HepG2 (cell line): Measurements from ENCODE around the gene SLC22A23. TPM values are rescaled to one million over a fixed set of nuclear protein-coding genes. Genes with fewer than 3 reads are reported as not detected.

Source experiments
- CENPT ChIP-seq: sonication (generic); formaldehyde crosslinking; IDR thresholded peaks from 2 replicates; pipeline ENCODE4 v1.8.0; 2022; ENCODE audit warnings: low read depth, mild to moderate bottlenecking, moderate library complexity, missing genetic modification reagents
- CREM ChIP-seq, 2 experiments: sonication (generic) in 1 of 2; formaldehyde crosslinking in 1 of 2; IDR thresholded peaks; 2 replicates each; pipeline versions ENCODE4 v1.4.0 to v1.6.1; 2016 to 2020; ENCODE audit warnings: antibody characterized with exemption in 1 of 2, mild to moderate bottlenecking in 1 of 2, missing genetic modification reagents in 1 of 2
- CSRNP1 ChIP-seq: sonication (generic); formaldehyde crosslinking; IDR thresholded peaks from 2 replicates; pipeline ENCODE4 v1.8.1; 2023; ENCODE audit warnings: mild to moderate bottlenecking, missing genetic modification reagents
- ERF ChIP-seq: IDR thresholded peaks from 2 replicates; pipeline ENCODE4 v1.6.1; 2018; ENCODE audit warnings: missing biosample characterization, missing genetic modification reagents
- FUBP1 ChIP-seq: sonication (generic); formaldehyde crosslinking; IDR thresholded peaks from 2 replicates; pipeline ENCODE4 v1.5.1; 2020; ENCODE audit warnings: missing genetic modification reagents, mild to moderate bottlenecking, borderline replicate concordance
- HMG20B ChIP-seq: conservative IDR thresholded peaks from 2 replicates; pipeline ENCODE4 v1.6.1; 2016; ENCODE audit warnings: missing genetic modification reagents, missing compliant biosample characterization
- MAX ChIP-seq: IDR thresholded peaks from 2 replicates; pipeline ENCODE4 v1.6.1; 2012; ENCODE audit warnings: inconsistent platforms
- NFIC ChIP-seq: IDR thresholded peaks from 2 replicates; pipeline ENCODE4 v1.6.1; 2012; ENCODE audit warnings: mild to moderate bottlenecking, low read length, inconsistent platforms
- PAWR ChIP-seq: sonication (generic); formaldehyde crosslinking; IDR thresholded peaks from 2 replicates; pipeline ENCODE4 v1.4.0; 2020; ENCODE audit warnings: missing genetic modification reagents, mild to moderate bottlenecking, borderline replicate concordance
- POGZ ChIP-seq: sonication (generic); formaldehyde crosslinking; IDR thresholded peaks from 2 replicates; pipeline ENCODE4 v1.4.0; 2020; ENCODE audit warnings: mild to moderate bottlenecking, missing genetic modification reagents
- PPARG ChIP-seq: conservative IDR thresholded peaks from 2 replicates; pipeline ENCODE4 v1.6.1; 2016; ENCODE audit warnings: missing biosample characterization, missing genetic modification reagents
- PTBP1 ChIP-seq: fragments of 200-400 bp; formaldehyde crosslinking; IDR thresholded peaks from 2 replicates; pipeline ENCODE4 v1.6.1; 2018; ENCODE audit warnings: low read length, low read depth; ENCODE audit not compliant: poor library complexity, severe bottlenecking
- SNAPC5 ChIP-seq: sonication (generic); formaldehyde crosslinking; IDR thresholded peaks from 2 replicates; pipeline ENCODE4 v1.8.1; 2023; ENCODE audit warnings: mild to moderate bottlenecking, missing genetic modification reagents, borderline replicate concordance
- SYNCRIP ChIP-seq: fragments of 200-400 bp; formaldehyde crosslinking; IDR thresholded peaks from 2 replicates; pipeline ENCODE4 v1.6.1; 2018; ENCODE audit warnings: mild to moderate bottlenecking, low read depth, low read length; ENCODE audit not compliant: insufficient read depth
- ZBTB42 ChIP-seq: sonication (generic); formaldehyde crosslinking; IDR thresholded peaks from 2 replicates; pipeline ENCODE4 v1.5.0; 2020; ENCODE audit warnings: mild to moderate bottlenecking, missing genetic modification reagents
- ZFY ChIP-seq: sonication (generic); formaldehyde crosslinking; IDR thresholded peaks from 2 replicates; pipeline ENCODE4 v1.4.0; 2020; ENCODE audit warnings: missing genetic modification reagents
- ZKSCAN1 ChIP-seq: fragments of 150-350 bp; IDR thresholded peaks from 2 replicates; pipeline ENCODE4 v1.6.1; 2014; ENCODE audit warnings: low read length
- ZNF101 ChIP-seq: sonication (generic); formaldehyde crosslinking; IDR thresholded peaks from 2 replicates; pipeline ENCODE4 v1.4.0; 2020; ENCODE audit warnings: mild to moderate bottlenecking, low read depth, missing genetic modification reagents, borderline replicate concordance
- ZNF180 ChIP-seq: sonication (generic); formaldehyde crosslinking; IDR thresholded peaks from 2 replicates; pipeline ENCODE4 v1.4.0; 2020; ENCODE audit warnings: low read depth, missing genetic modification reagents, borderline replicate concordance
- ZNF251 ChIP-seq: sonication (generic); formaldehyde crosslinking; IDR thresholded peaks from 2 replicates; pipeline ENCODE4 v1.9.0; 2021; ENCODE audit warnings: mild to moderate bottlenecking, missing genetic modification reagents
- ZNF260 ChIP-seq: sonication (generic); formaldehyde crosslinking; IDR thresholded peaks from 2 replicates; pipeline ENCODE4 v1.4.0; 2020; ENCODE audit warnings: missing genetic modification reagents, low read depth, mild to moderate bottlenecking, borderline replicate concordance
- ZNF7 ChIP-seq: IDR thresholded peaks from 2 replicates; pipeline ENCODE4 v1.6.1; 2016; ENCODE audit warnings: missing biosample characterization, missing genetic modification reagents
- ZNF780A ChIP-seq: sonication (generic); formaldehyde crosslinking; IDR thresholded peaks from 2 replicates; pipeline ENCODE4 v1.8.0; 2022; ENCODE audit warnings: mild to moderate bottlenecking, missing genetic modification reagents, moderate library complexity
- ZNF878 ChIP-seq: sonication (generic); formaldehyde crosslinking; IDR thresholded peaks from 2 replicates; pipeline ENCODE4 v1.8.1; 2023; ENCODE audit warnings: mild to moderate bottlenecking, missing genetic modification reagents, moderate library complexity
- ZSCAN5A ChIP-seq: sonication (generic); formaldehyde crosslinking; IDR thresholded peaks from 2 replicates; pipeline ENCODE4 v1.8.0; 2022; ENCODE audit warnings: mild to moderate bottlenecking, missing genetic modification reagents, borderline replicate concordance
- polyA plus RNA-seq, 8 experiments: library from polyadenylated mRNA; depleted of rRNA in 3 of 8; stranded (reverse) in 7 of 8; unstranded in 1 of 8; fragments of >200 nt; fragmentation: Illumina TruSeq in 4 of 8; extraction: Trizol in 4 of 8; gene quantifications; 2 replicates each; pipeline versions ENCODE4 v1.2.1 to v1.2.3, GENCODE V29; 2011 to 2016; ENCODE audit warnings: low read depth in 4 of 8, missing spikeins in 1 of 8, mixed read lengths in 1 of 8; ENCODE audit not compliant: insufficient read depth in 1 of 8
- total RNA-seq, 5 experiments: library from RNA; depleted of rRNA; stranded (reverse); fragments of >200 nt; fragmentation: Illumina TruSeq; extraction: Trizol; gene quantifications; 2 replicates each; pipeline ENCODE4 v1.2.3, GENCODE V29; 2016; ENCODE audit warnings: low read depth in 1 of 5

SLC22A23 gene
- total and polyA plus RNA-seq, 2 of the 13 experiments (the other 11 are each of a cell fraction or from before 2014, with no cell fraction given): 11.8 to 17.5 TPM

- TF ChIP-seq ZNF780A (CRISPR knock-in tag) (no peak), ZSCAN5A (peak; percentile 33; the same call in 1 of the 2 replicates), HMG20B (CRISPR knock-in tag) (0 out of 2 replicates have a peak, but pooled peaks have one; percentile 7), ZFY (CRISPR knock-in tag) (peak; percentile 82), SYNCRIP (no peak), NFIC (peak; percentile 99), ZKSCAN1 (peak; percentile 25), ZNF7 (CRISPR knock-in tag) (no peak), ZNF180 (CRISPR knock-in tag) (no peak), POGZ (CRISPR knock-in tag) (peak; percentile 60; the same call in 1 of the 2 replicates), MAX (peak; percentile 93), CSRNP1 (CRISPR knock-in tag) (no peak; the same call in 1 of the 2 replicates), CREM (IDR thresholded peaks at IDR 0.05) (peak; percentile 94), CREM (CRISPR knock-in tag; IDR thresholded peaks at IDR 0.05) (no peak), PTBP1 (no peak), ERF (CRISPR knock-in tag) (peak; percentile 64), ZNF101 (CRISPR knock-in tag) (no peak), ZNF251 (CRISPR knock-in tag) (no peak), ZNF878 (CRISPR knock-in tag) (no peak), CENPT (CRISPR knock-in tag) (no peak), ZBTB42 (CRISPR knock-in tag) (no peak), SNAPC5 (no peak), PAWR (CRISPR knock-in tag) (no peak), FUBP1 (CRISPR knock-in tag) (no peak), PPARG (peak; percentile 91), ZNF260 (CRISPR knock-in tag) (no peak)
These were observed 76.3 kb downstream of the SLC22A23 start (continued) for GRCh38 chr6:3380344-3381232.
